Neural cell (in vitro differentiated cells): ENCODE measurements around the gene PSD2.

Source experiments
- EP300 ChIP-seq: fragments of 450-650 bp; conservative IDR thresholded peaks from 2 replicates; pipeline ENCODE4 v1.6.1; 2014; ENCODE audit warnings: antibody characterized with exemption, mild to moderate bottlenecking, moderate library complexity; ENCODE audit not compliant: poor library complexity, severe bottlenecking
- EZH2 ChIP-seq: fragments of 200-600, 300-800 bp; shearing (Covaris generic), sonication (generic); IDR thresholded peaks from 2 replicates; pipeline ENCODE4 v1.6.1; 2014; ENCODE audit warnings: antibody characterized with exemption, low read length, borderline replicate concordance, mild to moderate bottlenecking; ENCODE audit not compliant: insufficient read depth, poor library complexity, severe bottlenecking
- MXI1 ChIP-seq: fragments of 450-650 bp; conservative IDR thresholded peaks from 2 replicates; pipeline ENCODE4 v1.6.1; 2014; ENCODE audit warnings: antibody characterized with exemption, mild to moderate bottlenecking; ENCODE audit not compliant: poor library complexity, severe bottlenecking
- RAD21 ChIP-seq: fragments of 450-650 bp; conservative IDR thresholded peaks from 2 replicates; pipeline ENCODE4 v1.6.1; 2014; ENCODE audit warnings: antibody characterized with exemption, mild to moderate bottlenecking, moderate library complexity
- SMC3 ChIP-seq: fragments of 450-650 bp; conservative IDR thresholded peaks from 2 replicates; pipeline ENCODE4 v1.6.1; 2014; ENCODE audit warnings: antibody characterized with exemption, mild to moderate bottlenecking, moderate library complexity; ENCODE audit not compliant: poor library complexity
- TAF1 ChIP-seq: IDR thresholded peaks from 2 replicates; pipeline ENCODE4 v1.6.1; 2012; ENCODE audit warnings: low read depth
- TF ChIP-seq, protein P1 (sequence below): fragments of 450-650 bp; IDR thresholded peaks from 2 replicates; pipeline ENCODE4 v1.5.1; 2014; ENCODE audit warnings: antibody characterized with exemption, mild to moderate bottlenecking, moderate library complexity; ENCODE audit not compliant: poor library complexity, severe bottlenecking
- TF ChIP-seq, protein P2 (sequence below): IDR thresholded peaks from 2 replicates; pipeline ENCODE4 v1.6.1; 2012; ENCODE audit warnings: borderline replicate concordance

DNA sequence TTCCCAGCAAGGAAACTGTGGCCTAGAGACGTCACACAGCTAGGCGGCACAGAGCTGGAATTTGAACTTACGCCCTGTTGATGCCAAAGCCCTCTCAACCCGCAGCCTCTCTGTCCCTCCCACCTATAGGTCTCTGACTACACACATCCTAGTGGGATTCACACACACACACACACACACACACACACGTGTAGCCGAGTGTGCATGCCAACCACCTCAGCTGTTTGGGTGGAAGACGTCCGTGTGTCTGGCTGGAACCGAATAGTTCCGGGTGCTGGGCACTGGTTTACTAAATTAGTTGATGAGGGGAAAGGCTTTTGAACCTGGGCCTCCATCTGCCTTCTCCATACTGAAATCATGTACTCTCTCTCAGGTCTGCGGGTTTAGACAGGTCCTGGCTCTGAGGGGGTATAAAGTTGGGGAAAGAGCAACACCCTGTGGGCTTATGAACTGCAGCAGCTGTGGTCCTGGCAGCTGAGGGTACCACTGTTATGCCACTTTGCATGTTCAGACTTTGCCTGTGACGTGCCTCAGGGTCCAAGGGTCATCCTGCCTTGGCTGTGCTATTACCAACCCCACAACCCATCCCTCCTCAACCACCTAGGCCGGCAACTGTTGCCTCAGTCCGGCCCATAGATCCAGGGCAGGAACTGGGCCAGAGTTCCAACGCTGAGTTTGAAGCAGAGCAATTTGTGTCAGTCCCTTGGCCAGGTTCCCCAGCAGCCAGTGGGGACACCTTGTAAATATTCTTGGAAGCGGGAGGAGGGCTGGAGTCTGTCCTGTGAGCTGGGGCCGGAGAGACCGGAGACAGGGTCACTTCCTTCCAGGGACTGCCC, 50.5 kb downstream of the PSD2 start:
- no peak for TF ChIP-seq EP300
- TF ChIP-seq, protein P1, sequence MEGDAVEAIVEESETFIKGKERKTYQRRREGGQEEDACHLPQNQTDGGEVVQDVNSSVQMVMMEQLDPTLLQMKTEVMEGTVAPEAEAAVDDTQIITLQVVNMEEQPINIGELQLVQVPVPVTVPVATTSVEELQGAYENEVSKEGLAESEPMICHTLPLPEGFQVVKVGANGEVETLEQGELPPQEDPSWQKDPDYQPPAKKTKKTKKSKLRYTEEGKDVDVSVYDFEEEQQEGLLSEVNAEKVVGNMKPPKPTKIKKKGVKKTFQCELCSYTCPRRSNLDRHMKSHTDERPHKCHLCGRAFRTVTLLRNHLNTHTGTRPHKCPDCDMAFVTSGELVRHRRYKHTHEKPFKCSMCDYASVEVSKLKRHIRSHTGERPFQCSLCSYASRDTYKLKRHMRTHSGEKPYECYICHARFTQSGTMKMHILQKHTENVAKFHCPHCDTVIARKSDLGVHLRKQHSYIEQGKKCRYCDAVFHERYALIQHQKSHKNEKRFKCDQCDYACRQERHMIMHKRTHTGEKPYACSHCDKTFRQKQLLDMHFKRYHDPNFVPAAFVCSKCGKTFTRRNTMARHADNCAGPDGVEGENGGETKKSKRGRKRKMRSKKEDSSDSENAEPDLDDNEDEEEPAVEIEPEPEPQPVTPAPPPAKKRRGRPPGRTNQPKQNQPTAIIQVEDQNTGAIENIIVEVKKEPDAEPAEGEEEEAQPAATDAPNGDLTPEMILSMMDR = no peak
- TF ChIP-seq MXI1 = no peak
- TF ChIP-seq RAD21 = no peak
- TF ChIP-seq, protein P2, sequence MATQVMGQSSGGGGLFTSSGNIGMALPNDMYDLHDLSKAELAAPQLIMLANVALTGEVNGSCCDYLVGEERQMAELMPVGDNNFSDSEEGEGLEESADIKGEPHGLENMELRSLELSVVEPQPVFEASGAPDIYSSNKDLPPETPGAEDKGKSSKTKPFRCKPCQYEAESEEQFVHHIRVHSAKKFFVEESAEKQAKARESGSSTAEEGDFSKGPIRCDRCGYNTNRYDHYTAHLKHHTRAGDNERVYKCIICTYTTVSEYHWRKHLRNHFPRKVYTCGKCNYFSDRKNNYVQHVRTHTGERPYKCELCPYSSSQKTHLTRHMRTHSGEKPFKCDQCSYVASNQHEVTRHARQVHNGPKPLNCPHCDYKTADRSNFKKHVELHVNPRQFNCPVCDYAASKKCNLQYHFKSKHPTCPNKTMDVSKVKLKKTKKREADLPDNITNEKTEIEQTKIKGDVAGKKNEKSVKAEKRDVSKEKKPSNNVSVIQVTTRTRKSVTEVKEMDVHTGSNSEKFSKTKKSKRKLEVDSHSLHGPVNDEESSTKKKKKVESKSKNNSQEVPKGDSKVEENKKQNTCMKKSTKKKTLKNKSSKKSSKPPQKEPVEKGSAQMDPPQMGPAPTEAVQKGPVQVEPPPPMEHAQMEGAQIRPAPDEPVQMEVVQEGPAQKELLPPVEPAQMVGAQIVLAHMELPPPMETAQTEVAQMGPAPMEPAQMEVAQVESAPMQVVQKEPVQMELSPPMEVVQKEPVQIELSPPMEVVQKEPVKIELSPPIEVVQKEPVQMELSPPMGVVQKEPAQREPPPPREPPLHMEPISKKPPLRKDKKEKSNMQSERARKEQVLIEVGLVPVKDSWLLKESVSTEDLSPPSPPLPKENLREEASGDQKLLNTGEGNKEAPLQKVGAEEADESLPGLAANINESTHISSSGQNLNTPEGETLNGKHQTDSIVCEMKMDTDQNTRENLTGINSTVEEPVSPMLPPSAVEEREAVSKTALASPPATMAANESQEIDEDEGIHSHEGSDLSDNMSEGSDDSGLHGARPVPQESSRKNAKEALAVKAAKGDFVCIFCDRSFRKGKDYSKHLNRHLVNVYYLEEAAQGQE = no peak
- TF ChIP-seq TAF1 = no peak
- TF ChIP-seq EZH2 = no peak
- TF ChIP-seq SMC3 = no peak
